H9 (cell line): Measurements from ENCODE around the gene EPB41L5. TPM values are rescaled to one million over a fixed set of nuclear protein-coding genes. Genes with fewer than 3 reads are reported as not detected.

Experiments
- DNase-seq: peaks from one replicate; pipeline ENCODE4 v3.0.0-alpha.2; 2017
- H2AFZ ChIP-seq: one replicate; pipeline ENCODE4 v1.6.1; 2013; ENCODE audit warnings: mild to moderate bottlenecking, low read length, control low read depth, moderate library complexity
- H2AK5ac ChIP-seq: 2 replicates; pipeline ENCODE4 v1.6.1; 2013; ENCODE audit warnings: low read length, control low read depth, mixed read lengths; ENCODE audit not compliant: insufficient read length
- H2BK120ac ChIP-seq: one replicate; pipeline ENCODE4 v1.6.1; 2013; ENCODE audit warnings: low read depth, mild to moderate bottlenecking, low read length, control low read depth, inconsistent platforms; ENCODE audit not compliant: poor library complexity, severe bottlenecking
- H2BK12ac ChIP-seq: 2 replicates; pipeline ENCODE4 v1.6.1; 2013; ENCODE audit warnings: low read length, control low read depth, mixed read lengths, low read depth; ENCODE audit not compliant: insufficient read length
- H2BK15ac ChIP-seq: 2 replicates; pipeline ENCODE4 v1.6.1; 2013; ENCODE audit warnings: low read depth, low read length, control low read depth
- H2BK20ac ChIP-seq: one replicate; pipeline ENCODE4 v1.6.1; 2013; ENCODE audit warnings: low read depth, mild to moderate bottlenecking, low read length, control low read depth, inconsistent platforms; ENCODE audit not compliant: poor library complexity, severe bottlenecking
- H2BK5ac ChIP-seq: 2 replicates; pipeline ENCODE4 v1.6.1; 2013; ENCODE audit warnings: low read length, control low read depth, mixed read lengths; ENCODE audit not compliant: insufficient read length
- H3K14ac ChIP-seq: 2 replicates; pipeline ENCODE4 v1.6.1; 2013; ENCODE audit warnings: low read length, control low read depth; ENCODE audit not compliant: insufficient read depth
- H3K18ac ChIP-seq: 2 replicates; pipeline ENCODE4 v1.6.1; 2013; ENCODE audit warnings: low read depth, mild to moderate bottlenecking, mixed read lengths, low read length, control low read depth; ENCODE audit not compliant: insufficient read length
- H3K23ac ChIP-seq: 2 replicates; pipeline ENCODE4 v1.6.1; 2013; ENCODE audit warnings: low read length, control low read depth, mixed read lengths, low read depth; ENCODE audit not compliant: insufficient read length
- H3K23me2 ChIP-seq: 2 replicates; pipeline ENCODE4 v1.6.1; 2013; ENCODE audit warnings: low read depth, mild to moderate bottlenecking, mixed read lengths, low read length, control low read depth; ENCODE audit not compliant: insufficient read length, poor library complexity, severe bottlenecking
- H3K27ac ChIP-seq: 2 replicates; pipeline ENCODE4 v1.5.1; 2013; ENCODE audit warnings: low read length, control low read depth, mixed read lengths, low read depth; ENCODE audit not compliant: insufficient read length
- H3K27me3 ChIP-seq: 2 replicates; pipeline ENCODE4 v1.6.1; 2013; ENCODE audit warnings: low read length, control low read depth, inconsistent platforms; ENCODE audit not compliant: insufficient read depth
- H3K4ac ChIP-seq: 2 replicates; pipeline ENCODE4 v1.6.1; 2013; ENCODE audit warnings: low read depth, mild to moderate bottlenecking, control low read depth, inconsistent platforms, low read length, moderate library complexity
- H3K4me1 ChIP-seq: 2 replicates; pipeline ENCODE4 v1.6.1; 2013; ENCODE audit warnings: low read length, control low read depth, inconsistent platforms; ENCODE audit not compliant: insufficient read depth
- H3K4me2 ChIP-seq: 2 replicates; pipeline ENCODE4 v1.6.1; 2013; ENCODE audit warnings: low read length, control low read depth, mixed read lengths; ENCODE audit not compliant: insufficient read length, insufficient read depth
- H3K56ac ChIP-seq: 2 replicates; pipeline ENCODE4 v1.6.1; 2013; ENCODE audit warnings: low read depth, mild to moderate bottlenecking, mixed read lengths, low read length, control low read depth; ENCODE audit not compliant: insufficient read length
- H3K79me1 ChIP-seq: 2 replicates; pipeline ENCODE4 v1.6.1; 2013; ENCODE audit warnings: low read depth, mild to moderate bottlenecking, moderate library complexity, low read length, control low read depth, inconsistent platforms; ENCODE audit not compliant: insufficient read depth, poor library complexity, severe bottlenecking
- H3K79me2 ChIP-seq: 2 replicates; pipeline ENCODE4 v1.6.1; 2013; ENCODE audit warnings: low read length, control low read depth, inconsistent platforms; ENCODE audit not compliant: insufficient read depth
- H3K9ac ChIP-seq: 2 replicates; pipeline ENCODE4 v1.6.1; 2013; ENCODE audit warnings: low read length, control low read depth, mixed read lengths; ENCODE audit not compliant: insufficient read length; ENCODE audit errors: extremely low read depth
- H3K9me3 ChIP-seq: one replicate; pipeline ENCODE4 v1.6.1; 2013; ENCODE audit warnings: low read depth, low read length, inconsistent platforms; ENCODE audit not compliant: control insufficient read depth
- H3T11ph ChIP-seq: one replicate; pipeline ENCODE4 v1.6.1; 2013; ENCODE audit warnings: mild to moderate bottlenecking, low read length, control low read depth, inconsistent platforms
- H4K20me1 ChIP-seq: one replicate; pipeline ENCODE4 v1.6.1; 2013; ENCODE audit not compliant: control insufficient read depth, insufficient read length, insufficient read depth
- H4K5ac ChIP-seq: 2 replicates; pipeline ENCODE4 v1.6.1; 2013; ENCODE audit warnings: low read depth, mild to moderate bottlenecking, mixed read lengths, low read length, control low read depth; ENCODE audit not compliant: insufficient read length
- H4K8ac ChIP-seq: replicated peaks from 2 replicates; pipeline ENCODE4 v1.6.1; 2013; ENCODE audit warnings: low read length, control low read depth, mixed read lengths, low read depth; ENCODE audit not compliant: insufficient read length
- H4K91ac ChIP-seq: 2 replicates; pipeline ENCODE4 v1.6.1; 2013; ENCODE audit warnings: low read depth, mild to moderate bottlenecking, moderate library complexity, mixed read lengths, low read length, control low read depth; ENCODE audit not compliant: insufficient read length
- H3K27ac Mint-ChIP-seq, 3 experiments: 2 replicates in 2 of 3; 3 replicates in 1 of 3; pipeline ENCODE4 v1.8.0; 2020 to 2021; ENCODE audit warnings: mixed read lengths in 3 of 3, mild to moderate bottlenecking in 1 of 3, moderate library complexity in 1 of 3
- H3K27me3 Mint-ChIP-seq: 2 replicates; pipeline ENCODE4 v1.8.0; 2021; ENCODE audit warnings: low read depth, mild to moderate bottlenecking, moderate library complexity, mixed read lengths
- H3K36me3 Mint-ChIP-seq, 3 experiments: 2 replicates in 2 of 3; 3 replicates in 1 of 3; pipeline ENCODE4 v1.8.0; 2020 to 2021; ENCODE audit warnings: low read depth in 3 of 3, mixed read lengths in 3 of 3; ENCODE audit not compliant: insufficient read depth in 1 of 3
- H3K4me1 Mint-ChIP-seq, 2 experiments: 2 replicates each; pipeline ENCODE4 v1.8.0; 2020; ENCODE audit warnings: mixed read lengths in 2 of 2
- H3K4me3 Mint-ChIP-seq, 2 experiments: 2 replicates in 1 of 2; 3 replicates in 1 of 2; pipeline ENCODE4 v1.8.0; 2020 to 2021; ENCODE audit warnings: mild to moderate bottlenecking in 2 of 2, mixed read lengths in 2 of 2, moderate library complexity in 1 of 2
- H3K9me3 Mint-ChIP-seq, 2 experiments: 2 replicates in 1 of 2; 3 replicates in 1 of 2; pipeline ENCODE4 v1.8.0; 2020; ENCODE audit warnings: mild to moderate bottlenecking in 2 of 2, mixed read lengths in 2 of 2, moderate library complexity in 1 of 2
- WGBS: extraction: QIAGEN DNeasy Blood & Tissue Kit; methylation state at CpG from one replicate; pipeline ENCODE4 v1.1.7; 2013; ENCODE audit warnings: missing lambda C conversion rate, low lambda C conversion rate, mixed read lengths; ENCODE audit not compliant: insufficient read length; ENCODE audit errors: extremely low coverage; 5-methylcytosine and 5-hydroxymethylcytosine counted together
- total RNA-seq: library from RNA; stranded (reverse); gene quantifications from 2 replicates; pipeline ENCODE4 v1.2.1, GENCODE V29; 2021
- TF ChIP-seq, protein P1 (sequence below): fragments of 200-600 bp; sonication (generic); conservative IDR thresholded peaks from 3 replicates; pipeline ENCODE4 v1.8.0; 2021; ENCODE audit warnings: antibody characterized with exemption, mild to moderate bottlenecking

Gene EPB41L5
- total RNA-seq, 1 experiment from 2014 or later: 40.4 TPM

DNA sequence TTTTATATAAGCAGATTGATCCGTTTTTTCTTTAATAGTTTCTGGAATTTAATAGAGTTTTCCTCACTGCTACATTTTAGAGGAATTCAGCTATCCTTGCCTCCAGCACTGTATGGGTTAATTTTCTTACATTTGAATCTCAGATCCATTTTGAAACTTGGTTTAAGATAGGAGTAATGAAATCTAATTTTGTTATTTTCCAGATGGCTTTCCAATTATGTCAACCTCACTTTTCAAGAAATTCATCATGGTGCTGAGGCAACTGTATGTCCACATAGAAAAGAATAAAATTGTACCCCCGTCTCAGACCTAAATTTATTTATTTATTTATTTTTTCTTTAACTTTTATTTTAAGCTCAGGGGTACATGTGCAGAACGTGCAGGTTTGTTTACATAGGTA, 105.1 kb downstream of the EPB41L5 start:
- no peak overlapping the region for H2BK20ac ChIP-seq
- H3K79me1 ChIP-seq: no peaks in the 10 kb centered on the region
- H4K5ac ChIP-seq: no peak overlapping the region
- Mint-ChIP-seq H3K27me3 (no peaks in the 10 kb centered on the region), H3K9me3 (peaks cover 0 to 17% of the 10 kb centered on the region in 2 experiments; a peak in 3 of 5 replicates), H3K27ac (no peak overlapping the region), H3K36me3 (peaks cover 13 to 27% (median 15%) of the 10 kb centered on the region in 3 experiments; a peak in 6 of 7 replicates), H3K4me3 (no peak overlapping the region), H3K4me1 (no peaks in the 10 kb centered on the region)
- no CpG with 5 or more reads among the region's 3 CpGs for WGBS
- no peak overlapping the region for H2AK5ac ChIP-seq
- H3K23ac ChIP-seq: no peak overlapping the region
- H2BK15ac ChIP-seq: no peak overlapping the region
- no peak for DNase-seq
- H3K4me1 ChIP-seq: no peaks in the 10 kb centered on the region
- no peak overlapping the region for H3T11ph ChIP-seq
- H4K20me1 ChIP-seq: no peaks in the 10 kb centered on the region
- H3K9me3 ChIP-seq: no peaks in the 10 kb centered on the region
- no peak overlapping the region for H4K91ac ChIP-seq
- H2BK120ac ChIP-seq: no peak overlapping the region
- H3K27ac ChIP-seq: no peak overlapping the region
- H3K4ac ChIP-seq: no peak overlapping the region
- H2BK12ac ChIP-seq: no peak overlapping the region
- no peak overlapping the region for H3K4me2 ChIP-seq
- no peak overlapping the region for H3K56ac ChIP-seq
- H3K27me3 ChIP-seq: no peaks in the 10 kb centered on the region
- H2BK5ac ChIP-seq: no peak overlapping the region
- TF ChIP-seq, protein P1, sequence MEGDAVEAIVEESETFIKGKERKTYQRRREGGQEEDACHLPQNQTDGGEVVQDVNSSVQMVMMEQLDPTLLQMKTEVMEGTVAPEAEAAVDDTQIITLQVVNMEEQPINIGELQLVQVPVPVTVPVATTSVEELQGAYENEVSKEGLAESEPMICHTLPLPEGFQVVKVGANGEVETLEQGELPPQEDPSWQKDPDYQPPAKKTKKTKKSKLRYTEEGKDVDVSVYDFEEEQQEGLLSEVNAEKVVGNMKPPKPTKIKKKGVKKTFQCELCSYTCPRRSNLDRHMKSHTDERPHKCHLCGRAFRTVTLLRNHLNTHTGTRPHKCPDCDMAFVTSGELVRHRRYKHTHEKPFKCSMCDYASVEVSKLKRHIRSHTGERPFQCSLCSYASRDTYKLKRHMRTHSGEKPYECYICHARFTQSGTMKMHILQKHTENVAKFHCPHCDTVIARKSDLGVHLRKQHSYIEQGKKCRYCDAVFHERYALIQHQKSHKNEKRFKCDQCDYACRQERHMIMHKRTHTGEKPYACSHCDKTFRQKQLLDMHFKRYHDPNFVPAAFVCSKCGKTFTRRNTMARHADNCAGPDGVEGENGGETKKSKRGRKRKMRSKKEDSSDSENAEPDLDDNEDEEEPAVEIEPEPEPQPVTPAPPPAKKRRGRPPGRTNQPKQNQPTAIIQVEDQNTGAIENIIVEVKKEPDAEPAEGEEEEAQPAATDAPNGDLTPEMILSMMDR: no peak
- no peak overlapping the region for H3K9ac ChIP-seq
- no peaks in the 10 kb centered on the region for H3K23me2 ChIP-seq
- no peak overlapping the region for H2AFZ ChIP-seq
- no peak overlapping the region for H4K8ac ChIP-seq
- H3K18ac ChIP-seq: no peak overlapping the region
- no peaks in the 10 kb centered on the region for H3K79me2 ChIP-seq
- no peak overlapping the region for H3K14ac ChIP-seq
